Stimulated activated CD8-positive, alpha-beta memory T cell treated with anti-CD3 and anti-CD28 coated beads, Interleukin-12 subunit alpha, Interleukin-12 subunit beta, amount 100 ng/mL, for 24 hours (primary cell): ENCODE data around the gene LIN7B.
A peak's percentile ranks its signal among the peaks of the same experiment; 100 is the strongest.
"Not testable (repeated sequence)": the region's sequence is repeated elsewhere in the genome, so short reads cannot be mapped to it uniquely, and the experiment has no call there.

Source experiments
- DNase-seq: peaks from one replicate; pipeline ENCODE4 v3.0.0-alpha.2; 2020; ENCODE audit errors: extremely low read depth

The LIN7B gene

GRCh38 chr19:49145573-49146407 is 31.6 kb downstream of the LIN7B start:
- peak; percentile 35 for DNase-seq

GRCh38 chr19:49146408-49146770 is 32.2 kb downstream of the LIN7B start:
- DNase-seq, result not testable (repeated sequence)

- no peak for DNase-seq
Observed at GRCh38 chr19:49148044-49148682, 34.0 kb downstream of the LIN7B start.

GRCh38 chr19:49148784-49149651 is 34.8 kb downstream of the LIN7B start:
- DNase-seq, result peak; percentile 56

- no peak for DNase-seq
Observed at GRCh38 chr19:49149652-49150105, 35.5 kb downstream of the LIN7B start.

GRCh38 chr19:49150106-49150943 is 36.2 kb downstream of the LIN7B start:
- no peak for DNase-seq

GRCh38 chr19:49150944-49151243 is 36.7 kb downstream of the LIN7B start:
- DNase-seq, result no peak

- DNase-seq, result no peak
Observed at GRCh38 chr19:49151267-49152118, 37.3 kb downstream of the LIN7B start.

- DNase-seq, result no peak
Observed at GRCh38 chr19:49152119-49152550, 38.0 kb downstream of the LIN7B start.

GRCh38 chr19:49153167-49153809 is 39.1 kb downstream of the LIN7B start:
- no peak for DNase-seq

GRCh38 chr19:49154279-49154678 is 40.1 kb downstream of the LIN7B start:
- no peak for DNase-seq

GRCh38 chr19:49155005-49155819 is 41.0 kb downstream of the LIN7B start, which contains the start of gene HRC:
TSS of gene HRC (minus strand) at chr19:49155396. CDS start at chr19:49155237, 159 bp downstream.
- no peak for DNase-seq

GRCh38 chr19:49155820-49156346 is 41.7 kb downstream of the LIN7B start:
- no peak for DNase-seq

- DNase-seq, result no peak
Observed at GRCh38 chr19:49157445-49158224, 43.5 kb downstream of the LIN7B start, which contains the start of gene TRPM4. TSS of gene TRPM4 (plus strand) at chr19:49157792. CDS start at chr19:49157867, 75 bp downstream.

- DNase-seq, result no peak
Observed at GRCh38 chr19:49160450-49161189, 46.5 kb downstream of the LIN7B start.

- DNase-seq, result no peak
Observed at GRCh38 chr19:49161987-49162386, 47.8 kb downstream of the LIN7B start.

GRCh38 chr19:49165111-49165750 is 51.1 kb downstream of the LIN7B start:
- no peak for DNase-seq
